Measurements from ENCODE around the gene RYR3.

DNA sequence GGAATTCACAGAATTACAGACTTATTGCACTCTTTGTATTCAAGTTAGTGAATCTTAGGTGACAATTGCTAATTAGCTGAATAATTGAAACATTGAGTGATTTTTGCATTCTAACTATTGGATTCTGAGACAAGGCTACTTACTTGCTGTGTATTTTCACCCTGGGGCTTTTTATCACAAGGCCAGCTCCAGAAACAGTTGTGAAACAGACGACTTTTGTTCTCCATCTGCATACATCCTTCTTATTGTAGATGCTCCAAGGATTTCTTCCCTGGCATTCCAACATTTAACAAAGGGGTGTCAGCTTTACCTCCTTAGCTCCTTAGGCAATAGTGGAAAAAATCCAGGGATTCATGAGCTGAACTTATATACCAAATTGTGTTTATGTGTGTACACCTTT lies 424.4 kb downstream of the RYR3 start:
- TF ChIP-seq, protein P1, sequence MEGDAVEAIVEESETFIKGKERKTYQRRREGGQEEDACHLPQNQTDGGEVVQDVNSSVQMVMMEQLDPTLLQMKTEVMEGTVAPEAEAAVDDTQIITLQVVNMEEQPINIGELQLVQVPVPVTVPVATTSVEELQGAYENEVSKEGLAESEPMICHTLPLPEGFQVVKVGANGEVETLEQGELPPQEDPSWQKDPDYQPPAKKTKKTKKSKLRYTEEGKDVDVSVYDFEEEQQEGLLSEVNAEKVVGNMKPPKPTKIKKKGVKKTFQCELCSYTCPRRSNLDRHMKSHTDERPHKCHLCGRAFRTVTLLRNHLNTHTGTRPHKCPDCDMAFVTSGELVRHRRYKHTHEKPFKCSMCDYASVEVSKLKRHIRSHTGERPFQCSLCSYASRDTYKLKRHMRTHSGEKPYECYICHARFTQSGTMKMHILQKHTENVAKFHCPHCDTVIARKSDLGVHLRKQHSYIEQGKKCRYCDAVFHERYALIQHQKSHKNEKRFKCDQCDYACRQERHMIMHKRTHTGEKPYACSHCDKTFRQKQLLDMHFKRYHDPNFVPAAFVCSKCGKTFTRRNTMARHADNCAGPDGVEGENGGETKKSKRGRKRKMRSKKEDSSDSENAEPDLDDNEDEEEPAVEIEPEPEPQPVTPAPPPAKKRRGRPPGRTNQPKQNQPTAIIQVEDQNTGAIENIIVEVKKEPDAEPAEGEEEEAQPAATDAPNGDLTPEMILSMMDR (IDR thresholded peaks at IDR 0.05), result no peak
- no peak for TF ChIP-seq POLR2A (IDR thresholded peaks at IDR 0.05)
